NCI-H1105 (cell line): Measurements from ENCODE around the gene SLC36A2.

Source experiments
- DNase-seq: peaks from one replicate; lab custom pipeline; 2025; lab: John Stamatoyannopoulos, UW

Gene SLC36A2

DNA sequence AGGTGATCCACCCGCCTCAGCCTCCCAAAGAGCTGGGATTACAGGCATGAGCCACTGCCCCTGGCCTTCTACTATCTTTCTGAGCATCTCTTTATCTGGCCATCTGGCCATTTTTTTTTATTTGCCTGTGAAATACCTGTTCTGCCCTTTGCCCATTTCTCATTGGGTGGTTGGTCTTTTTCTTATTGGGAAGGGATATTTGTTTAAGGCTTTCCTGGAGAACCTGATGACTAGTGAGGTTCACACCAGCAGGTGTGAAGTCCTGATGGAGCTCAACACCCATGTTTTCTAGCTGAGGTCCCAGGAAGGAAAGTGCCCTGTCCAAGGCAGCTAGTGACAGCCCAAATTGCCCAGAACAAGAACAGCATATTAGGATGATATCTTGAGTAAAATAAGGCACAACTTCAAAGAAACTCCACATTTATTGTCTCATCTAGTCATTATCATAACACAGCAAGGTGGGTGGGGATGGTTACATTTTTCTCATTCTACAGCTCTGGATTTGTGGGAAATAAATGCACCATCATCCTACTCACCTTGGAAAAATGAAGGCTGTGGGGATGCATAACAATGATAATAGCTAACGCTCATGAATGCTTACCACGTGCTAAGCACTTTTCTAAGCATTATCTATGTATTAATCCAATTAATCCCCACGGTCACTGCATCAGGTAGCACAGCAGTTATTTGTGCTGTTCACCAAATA is 64.1 kb downstream of the SLC36A2 start:
- no peak for DNase-seq

DNA sequence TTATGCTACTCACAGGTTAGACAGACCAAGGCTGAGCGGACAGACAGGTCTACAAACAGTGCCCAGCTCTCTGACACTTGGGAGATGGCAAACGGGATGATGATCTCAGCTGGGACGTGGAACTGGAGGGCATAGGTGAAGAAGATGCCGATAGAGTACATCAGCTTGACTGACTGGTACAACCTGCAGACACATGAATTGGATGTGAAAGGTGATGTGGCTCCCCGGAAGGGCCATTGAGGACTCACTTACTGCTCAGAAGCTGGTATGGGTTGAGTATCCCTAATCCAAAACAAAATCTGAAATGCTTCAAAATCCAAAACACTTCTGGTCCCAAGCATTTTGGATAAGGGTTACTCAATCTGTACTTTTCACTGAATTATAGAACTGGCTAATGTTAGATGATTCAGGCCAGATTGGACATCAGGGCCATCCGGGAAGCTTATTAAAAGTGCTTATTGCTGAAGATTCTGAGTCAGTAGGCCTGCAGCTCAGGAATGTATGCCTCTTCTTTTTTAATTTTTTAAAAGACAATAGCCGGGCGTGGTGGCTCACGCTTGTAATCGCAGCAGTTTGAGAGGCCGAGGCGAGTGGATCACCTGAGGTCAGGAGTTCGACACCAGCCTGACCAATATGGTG is 66.2 kb downstream of the SLC36A2 start:
- no peak for DNase-seq

DNA sequence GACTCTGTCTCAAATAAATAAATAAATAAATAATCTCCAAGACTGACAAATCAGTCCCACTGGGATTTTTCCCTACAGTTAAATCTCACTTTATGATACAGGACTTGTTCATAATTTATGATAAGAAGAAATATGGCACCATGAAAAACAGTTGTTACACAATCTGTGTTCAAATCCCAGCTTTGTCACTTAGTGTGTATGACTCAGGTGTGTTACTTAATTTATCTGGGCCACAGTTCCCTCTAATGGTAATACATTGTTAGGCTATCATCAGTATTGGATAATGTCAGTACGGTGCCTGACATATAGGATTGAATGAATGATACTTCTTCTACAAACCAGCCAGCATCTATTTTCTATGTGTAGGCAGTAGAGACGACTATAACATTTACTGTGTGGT is 66.9 kb downstream of the SLC36A2 start:
- DNase-seq, result no peak

DNA sequence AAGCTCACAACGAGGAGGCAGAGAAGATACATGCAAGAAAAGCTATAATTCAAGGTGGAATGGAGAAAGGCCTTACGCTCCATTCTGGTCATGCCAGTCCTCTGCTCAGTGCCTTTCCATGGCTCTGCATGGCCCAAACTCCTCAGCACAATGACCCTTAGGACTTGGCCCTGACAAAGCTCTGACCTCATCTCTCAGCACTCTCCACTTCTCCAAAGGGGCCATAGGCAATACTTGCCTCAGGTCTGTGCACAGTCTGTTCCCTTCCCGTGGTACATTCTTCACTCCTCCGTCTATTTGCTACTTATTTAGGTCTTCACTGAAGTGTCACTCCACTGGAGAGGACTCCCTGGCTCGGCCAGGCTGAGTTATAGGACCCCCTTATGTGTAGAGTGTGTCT is 68.5 kb downstream of the SLC36A2 start:
- DNase-seq, result no peak

DNA sequence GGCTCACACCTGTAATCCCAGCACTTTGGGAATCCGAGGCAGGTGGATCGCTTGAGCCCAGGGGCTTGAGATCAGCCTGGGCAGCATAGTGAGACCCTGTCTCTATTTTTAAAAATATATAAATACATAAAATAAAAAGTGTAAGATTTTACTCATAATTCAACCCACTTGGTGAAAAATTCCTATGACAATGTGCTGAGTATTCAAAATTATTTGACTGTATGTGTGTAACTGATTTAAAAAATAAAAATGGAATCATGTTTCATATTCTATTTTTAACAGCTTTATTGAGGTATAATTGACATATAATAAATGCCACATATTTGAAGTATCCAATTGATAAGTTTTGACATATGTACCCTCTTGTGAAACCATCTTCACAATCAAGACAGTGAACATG is 71.6 kb downstream of the SLC36A2 start:
- DNase-seq, result no peak

DNA sequence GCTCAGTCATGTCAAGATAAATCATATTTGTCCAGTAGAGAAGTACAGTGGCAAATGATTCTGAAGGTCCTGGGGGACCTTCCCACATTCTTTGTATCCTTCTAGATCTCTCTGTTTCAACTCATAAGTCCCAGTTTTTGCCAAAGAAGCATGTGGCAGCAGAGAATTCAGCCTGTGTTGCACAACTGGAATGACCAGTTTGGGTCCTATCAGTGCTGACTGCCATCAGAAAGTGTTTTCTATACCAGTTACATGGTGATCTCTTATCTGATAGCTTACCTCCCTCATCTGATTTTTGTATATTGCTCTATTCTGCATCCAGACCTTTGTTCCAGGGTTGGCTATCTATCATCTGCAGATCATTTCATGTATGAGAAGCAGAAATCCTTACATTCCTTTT is 72.7 kb downstream of the SLC36A2 start:
- no peak for DNase-seq

DNA sequence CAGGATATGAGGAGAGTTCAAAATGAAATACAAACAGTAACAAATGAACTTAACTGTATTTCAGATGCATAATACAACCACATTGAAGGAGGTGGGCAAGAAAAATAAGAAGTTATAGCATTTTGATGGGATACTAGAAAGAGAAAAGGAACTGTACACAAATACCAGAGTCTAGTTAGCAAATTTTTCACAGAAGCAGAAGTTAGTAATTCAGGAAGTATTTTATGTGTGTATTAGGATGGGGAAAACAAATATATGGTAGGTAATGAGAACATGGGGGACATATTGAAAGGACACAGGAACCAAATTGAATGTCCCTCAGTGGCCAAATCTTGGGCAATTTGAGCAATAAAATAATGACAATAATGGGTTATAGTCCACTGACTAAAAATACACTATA is 76.0 kb downstream of the SLC36A2 start:
- no peak for DNase-seq

DNA sequence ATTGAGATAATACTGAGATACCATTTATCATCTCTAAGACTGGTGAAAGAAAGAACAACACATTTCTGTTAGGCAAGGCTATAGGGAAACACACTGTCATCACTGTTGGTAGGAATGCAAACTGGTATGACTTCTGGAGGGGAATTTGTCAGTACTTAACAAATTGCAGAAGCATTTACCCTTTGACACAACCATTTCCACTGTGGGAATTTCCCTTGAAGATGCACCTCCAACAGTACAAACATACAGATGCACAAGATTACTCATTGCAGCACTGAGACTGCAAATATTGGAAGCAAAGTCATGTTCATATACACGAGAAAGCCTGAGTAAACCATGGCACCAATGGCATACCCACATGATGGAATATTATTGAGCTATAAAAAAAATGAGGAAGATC is 76.8 kb downstream of the SLC36A2 start:
- no peak for DNase-seq

DNA sequence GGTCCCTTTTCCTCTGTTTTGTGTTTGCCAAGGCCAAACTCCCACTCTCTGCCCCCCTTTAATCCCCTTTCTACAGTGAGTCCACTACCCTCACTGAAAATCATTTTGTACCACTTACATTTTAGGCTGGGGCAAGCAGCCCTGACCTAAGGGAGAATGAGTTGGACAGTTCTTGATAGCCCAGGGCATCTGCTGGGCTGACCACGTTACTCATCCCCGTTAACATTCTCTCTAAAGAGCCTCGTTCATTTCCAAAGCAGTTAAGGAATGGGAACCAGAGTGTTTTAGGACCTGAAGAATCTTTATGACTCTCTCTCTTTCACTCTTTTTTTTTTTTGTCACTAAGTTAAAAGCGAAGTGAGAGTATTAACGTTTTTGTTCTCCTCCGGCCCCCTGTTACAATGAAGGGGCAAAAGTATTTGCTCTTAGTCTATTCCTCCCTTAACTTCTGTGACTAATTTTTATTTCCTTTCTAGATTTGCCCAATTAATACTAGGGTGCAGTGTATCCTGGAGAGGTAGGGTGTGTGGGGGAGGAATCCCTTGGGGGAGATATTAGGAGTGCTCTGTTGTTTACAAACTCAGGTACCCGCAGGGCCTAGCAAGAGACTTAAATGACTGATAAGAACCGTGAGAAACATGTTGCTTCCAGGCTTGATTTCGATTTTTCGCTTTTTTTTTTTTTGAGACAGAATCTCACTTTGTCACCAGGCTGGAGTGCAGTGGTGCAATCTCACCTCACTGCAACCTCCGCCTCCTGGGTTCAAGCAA is 79.7 kb downstream of the SLC36A2 start:
- DNase-seq, result no peak
